Fibroblast of mammary gland (primary cell): Measurements from ENCODE around the gene TRMT61A.

ENCODE experiments used
- DNase-seq: peaks from one replicate; pipeline ENCODE4 v3.0.0-alpha.2; 2010; ENCODE audit warnings: low read depth
- H3K4me3 ChIP-seq: 2 replicates; pipeline ENCODE4 v1.5.1; 2011; ENCODE audit warnings: low read depth, mild to moderate bottlenecking, low read length, moderate library complexity; ENCODE audit not compliant: control insufficient read depth
- TF ChIP-seq, protein P1 (sequence below): conservative IDR thresholded peaks from 2 replicates; pipeline ENCODE4 v1.5.1; 2011; ENCODE audit warnings: low read depth, low read length, inconsistent platforms; ENCODE audit not compliant: control insufficient read depth, insufficient read depth

Gene TRMT61A

DNA sequence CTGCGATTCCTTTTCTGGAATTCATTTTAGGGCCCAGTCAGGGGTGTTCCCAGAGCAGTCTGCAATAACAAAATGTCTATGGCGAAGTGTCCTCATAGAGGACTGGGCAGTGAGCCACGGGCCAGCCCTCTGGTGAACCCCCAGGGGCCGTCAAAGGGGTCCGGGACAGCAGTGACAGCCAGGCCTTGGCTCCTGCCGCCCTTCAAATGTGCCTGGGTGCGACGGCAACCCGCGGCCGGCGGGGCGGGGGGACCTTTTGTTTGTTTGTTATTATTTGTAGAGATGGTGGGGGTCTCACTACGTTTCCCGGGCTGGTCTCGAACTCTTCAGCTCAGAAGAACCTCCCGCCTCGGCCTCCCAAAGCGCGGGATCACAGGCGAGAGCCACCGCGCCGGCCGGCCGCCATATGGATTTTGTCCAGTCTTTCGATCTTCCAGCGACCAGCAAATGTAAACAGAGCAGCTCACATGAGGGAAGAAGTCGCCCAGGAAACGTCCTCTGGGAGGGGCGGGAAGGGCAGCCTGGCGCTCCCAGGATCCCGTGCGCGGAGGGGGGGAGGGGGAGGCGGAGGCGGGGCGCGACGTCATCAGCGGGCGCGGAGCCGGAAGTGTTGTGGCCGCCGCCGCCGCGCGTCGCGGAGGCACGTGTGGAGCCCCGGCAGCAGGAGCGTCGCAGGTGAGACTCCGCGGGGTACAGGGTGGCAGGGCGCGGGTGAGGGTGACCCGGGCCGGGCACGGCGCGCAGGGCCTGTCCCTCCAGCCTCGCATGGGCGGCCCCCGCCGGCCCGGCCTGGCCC, at the start of gene TRMT61A:
TRMT61A (plus strand) TSS at position 610 of the 796 bp plus-strand sequence. CDS start 783 bp downstream, outside the sequence.
- TF ChIP-seq, protein P1, sequence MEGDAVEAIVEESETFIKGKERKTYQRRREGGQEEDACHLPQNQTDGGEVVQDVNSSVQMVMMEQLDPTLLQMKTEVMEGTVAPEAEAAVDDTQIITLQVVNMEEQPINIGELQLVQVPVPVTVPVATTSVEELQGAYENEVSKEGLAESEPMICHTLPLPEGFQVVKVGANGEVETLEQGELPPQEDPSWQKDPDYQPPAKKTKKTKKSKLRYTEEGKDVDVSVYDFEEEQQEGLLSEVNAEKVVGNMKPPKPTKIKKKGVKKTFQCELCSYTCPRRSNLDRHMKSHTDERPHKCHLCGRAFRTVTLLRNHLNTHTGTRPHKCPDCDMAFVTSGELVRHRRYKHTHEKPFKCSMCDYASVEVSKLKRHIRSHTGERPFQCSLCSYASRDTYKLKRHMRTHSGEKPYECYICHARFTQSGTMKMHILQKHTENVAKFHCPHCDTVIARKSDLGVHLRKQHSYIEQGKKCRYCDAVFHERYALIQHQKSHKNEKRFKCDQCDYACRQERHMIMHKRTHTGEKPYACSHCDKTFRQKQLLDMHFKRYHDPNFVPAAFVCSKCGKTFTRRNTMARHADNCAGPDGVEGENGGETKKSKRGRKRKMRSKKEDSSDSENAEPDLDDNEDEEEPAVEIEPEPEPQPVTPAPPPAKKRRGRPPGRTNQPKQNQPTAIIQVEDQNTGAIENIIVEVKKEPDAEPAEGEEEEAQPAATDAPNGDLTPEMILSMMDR: no peak
- H3K4me3 ChIP-seq: peak within 1 kb of the TSS; percentile 89
- peak; percentile 92 for DNase-seq

DNA sequence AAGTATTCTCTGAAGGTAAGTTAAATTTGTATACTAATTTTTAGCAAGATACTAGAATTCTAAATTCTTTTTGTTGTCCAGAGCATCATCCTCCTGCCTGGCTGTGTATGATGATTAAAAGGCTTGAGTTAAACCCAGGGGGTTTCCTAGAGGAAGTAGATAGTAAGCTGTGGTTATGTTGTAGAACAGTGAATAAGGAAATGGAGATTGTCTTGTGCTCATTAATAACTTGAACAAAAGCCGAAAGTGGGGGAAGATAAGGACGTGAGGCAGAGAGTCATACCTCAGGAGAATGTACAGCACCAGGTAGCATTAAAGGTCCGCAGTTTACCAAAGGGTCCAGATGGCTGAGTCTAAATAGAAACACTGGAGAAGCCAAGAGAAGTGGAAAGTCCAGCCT, 48.4 kb upstream of the TRMT61A start:
- TF ChIP-seq, protein P1: no peak
- no peak overlapping the region for H3K4me3 ChIP-seq
- no peak for DNase-seq

DNA sequence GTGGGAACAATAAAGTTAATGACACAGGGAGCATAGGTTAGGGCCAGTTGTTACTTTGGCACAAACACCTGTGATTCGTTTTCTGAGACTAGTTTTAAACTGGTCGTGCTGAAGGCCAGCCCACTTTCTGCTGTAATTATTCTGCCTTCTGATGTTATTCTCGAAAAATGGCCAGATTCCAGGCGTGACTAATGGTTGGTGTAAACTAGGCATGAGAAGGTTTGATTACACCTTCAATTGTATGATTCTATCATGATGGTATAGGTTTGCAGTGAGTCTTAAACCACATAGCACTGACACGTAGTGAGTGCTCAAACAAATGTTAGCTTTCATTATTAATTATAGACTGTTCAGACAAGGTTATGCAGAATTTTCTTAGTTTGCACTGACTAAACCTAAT, 45.4 kb upstream of the TRMT61A start:
- TF ChIP-seq, protein P1: no peak
- H3K4me3 ChIP-seq: no peak overlapping the region
- DNase-seq: peak; percentile 94

DNA sequence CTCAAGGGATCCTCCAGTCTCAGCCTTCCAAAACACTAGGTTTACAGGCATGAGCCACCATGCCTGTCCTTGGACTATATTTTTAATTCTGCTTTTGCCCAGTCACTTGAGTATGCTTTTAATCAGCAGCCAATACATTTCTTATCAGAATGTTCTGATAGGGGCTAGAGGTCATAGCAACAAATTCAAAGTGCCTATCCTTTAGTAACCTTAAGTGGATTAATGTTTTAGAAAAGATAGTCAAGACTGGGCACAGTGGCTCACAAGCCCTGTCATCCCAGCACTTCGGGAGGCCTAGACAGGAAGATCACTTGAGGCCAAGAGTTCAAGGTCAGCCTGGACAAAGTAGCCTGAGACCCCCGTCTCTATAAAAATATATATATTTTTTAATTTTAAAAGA, 43.5 kb upstream of the TRMT61A start:
- TF ChIP-seq, protein P1: no peak
- DNase-seq: no peak
- no peak overlapping the region for H3K4me3 ChIP-seq

DNA sequence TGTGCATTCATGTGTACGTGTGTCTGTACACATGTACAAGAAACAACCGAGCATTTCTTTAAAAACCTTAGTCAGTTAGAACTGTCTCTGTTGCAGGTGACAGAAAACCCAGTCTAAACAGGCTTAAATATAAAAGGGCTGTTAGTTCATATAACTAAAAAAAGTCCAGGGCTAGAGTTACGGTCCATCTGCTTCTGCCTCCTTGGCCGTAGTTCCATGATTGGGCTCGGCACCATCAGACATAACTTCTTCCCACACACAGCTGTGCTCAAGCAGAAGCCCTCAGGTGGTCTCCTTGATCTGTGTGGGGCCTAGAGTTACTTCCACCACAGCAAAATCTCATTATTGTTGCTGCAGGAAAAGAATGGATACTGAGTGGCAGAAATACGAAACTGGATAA, 40.9 kb upstream of the TRMT61A start:
- TF ChIP-seq, protein P1: no peak
- no peak overlapping the region for H3K4me3 ChIP-seq
- no peak for DNase-seq

DNA sequence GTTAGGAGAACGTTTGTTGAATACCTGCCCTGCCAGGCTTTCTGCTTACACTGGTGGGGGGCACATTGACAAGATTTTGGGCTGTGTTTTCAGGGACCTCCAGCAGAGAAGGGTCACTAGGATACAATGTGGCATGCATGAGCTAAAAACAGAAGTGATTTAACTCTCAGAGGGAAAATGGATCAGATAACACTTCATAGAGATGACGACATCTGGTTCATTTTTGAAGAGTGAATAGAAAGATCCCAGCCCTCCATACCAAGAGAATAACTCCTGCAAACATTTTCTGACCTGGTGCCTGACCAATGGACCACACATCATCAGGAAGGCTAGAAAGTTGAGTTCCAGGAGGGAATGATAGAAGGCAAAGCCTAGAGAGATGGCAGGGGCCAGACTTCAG, 40.0 kb upstream of the TRMT61A start:
- DNase-seq: peak; percentile 33
- TF ChIP-seq, protein P1: no peak

More for the DNA sequence above, 40.0 kb upstream of the TRMT61A start:
- no peak overlapping the region for H3K4me3 ChIP-seq
